Mammary microvascular endothelial cell (primary cell): ENCODE measurements around the gene VLDLR. TPM values are rescaled to one million over a fixed set of nuclear protein-coding genes. Genes with fewer than 3 reads are reported as not detected.

Experiments used
- total RNA-seq: library from RNA; depleted of rRNA; stranded (reverse); fragments of >200 nt; gene quantifications from 2 replicates; pipeline ENCODE4 v1.2.3, GENCODE V29; 2015

The VLDLR gene
- total RNA-seq: 0.93 and 1.4 TPM in 2 replicates

DNA sequence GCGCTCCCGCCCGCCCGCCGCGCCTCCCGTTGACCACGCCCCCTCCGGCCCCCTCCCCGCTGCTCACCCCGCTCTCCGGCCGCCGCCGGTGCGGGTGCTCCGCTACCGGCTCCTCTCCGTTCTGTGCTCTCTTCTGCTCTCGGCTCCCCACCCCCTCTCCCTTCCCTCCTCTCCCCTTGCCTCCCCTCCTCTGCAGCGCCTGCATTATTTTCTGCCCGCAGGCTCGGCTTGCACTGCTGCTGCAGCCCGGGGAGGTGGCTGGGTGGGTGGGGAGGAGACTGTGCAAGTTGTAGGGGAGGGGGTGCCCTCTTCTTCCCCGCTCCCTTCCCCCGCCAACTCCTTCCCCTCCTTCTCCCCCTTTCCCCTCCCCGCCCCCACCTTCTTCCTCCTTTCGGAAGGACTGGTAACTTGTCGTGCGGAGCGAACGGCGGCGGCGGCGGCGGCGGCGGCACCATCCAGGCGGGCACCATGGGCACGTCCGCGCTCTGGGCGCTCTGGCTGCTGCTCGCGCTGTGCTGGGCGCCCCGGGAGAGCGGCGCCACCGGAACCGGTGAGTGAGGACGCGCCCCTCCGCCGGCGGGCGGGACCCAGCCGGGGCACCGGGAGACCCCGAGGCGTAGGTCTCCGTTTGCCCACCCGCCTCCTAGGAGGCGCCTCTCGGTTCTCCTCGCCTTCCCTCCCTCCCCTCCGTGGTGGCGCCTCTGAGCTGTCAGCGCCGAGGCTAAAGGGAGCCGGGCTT is at the start of gene VLDLR:
VLDLR (plus strand) TSS at position 66 of the 739 bp plus-strand sequence; CDS start at position 469, 403 bp downstream.

Other genes starting within 250 kb of the VLDLR start
- not detected in 2 replicates for gene KCNV2, start 95.7 kb downstream of the VLDLR start, total RNA-seq
- gene PUM3, start 222.3 kb downstream of the VLDLR start, total RNA-seq: 24.7 and 32.4 TPM in 2 replicates